Activated CD8-positive, alpha-beta memory T cell treated with anti-CD3 and anti-CD28 coated beads for 1 hour (primary cell): ENCODE data around the gene CCL16.

Experiments
- DNase-seq, 2 donors: peaks; one replicate each; pipeline ENCODE4 v3.0.0-alpha.2; 2020; ENCODE audit warnings: low read depth in 1 of 2; ENCODE audit errors: extremely low read depth in 1 of 2

CCL16 gene

GRCh38 chr17:35988164-35988563, 6.9 kb upstream of the CCL16 start:
- no peak for DNase-seq

- DNase-seq = no peak
These were observed 5.3 kb upstream of the CCL16 start, which contains the start of gene CCL14 for GRCh38 chr17:35986643-35987042. TSS of gene CCL14 (minus strand) at chr17:35986729. CDS start at chr17:35986649, 80 bp downstream.

- no peak for DNase-seq
These were observed 2.8 kb upstream of the CCL16 start for GRCh38 chr17:35984140-35984539.

GRCh38 chr17:35982409-35983191, 1.3 kb upstream of the CCL16 start:
- no peak for DNase-seq

GRCh38 chr17:35981908-35982330, 622 bp upstream of the CCL16 start:
- no peak for DNase-seq

GRCh38 chr17:35978346-35978745, 3.0 kb downstream of the CCL16 start:
- no peak for DNase-seq

- DNase-seq = no peak
These were observed 3.8 kb downstream of the CCL16 start for GRCh38 chr17:35977509-35977908.

GRCh38 chr17:35973333-35974260, 7.7 kb downstream of the CCL16 start:
- no peak for DNase-seq

- DNase-seq = no peak
These were observed 8.4 kb downstream of the CCL16 start for GRCh38 chr17:35972945-35973332.

- no peak for DNase-seq
These were observed 8.8 kb downstream of the CCL16 start for GRCh38 chr17:35972535-35972934.

GRCh38 chr17:35972066-35972465, 9.2 kb downstream of the CCL16 start:
- DNase-seq = no peak

- peak; percentile 46 to 54 for DNase-seq
These were observed 11.5 kb downstream of the CCL16 start for GRCh38 chr17:35969558-35970380.

- DNase-seq = no peak
These were observed 12.7 kb downstream of the CCL16 start for GRCh38 chr17:35968520-35969054.

- no peak for DNase-seq
These were observed 16.0 kb downstream of the CCL16 start for GRCh38 chr17:35965272-35965671.

- DNase-seq = no peak
These were observed 17.6 kb downstream of the CCL16 start for GRCh38 chr17:35963663-35964062.

GRCh38 chr17:35953720-35954119, 27.6 kb downstream of the CCL16 start:
- DNase-seq = no peak

GRCh38 chr17:35949401-35949800, 31.9 kb downstream of the CCL16 start:
- no peak for DNase-seq

GRCh38 chr17:35948092-35948491, 33.2 kb downstream of the CCL16 start:
- DNase-seq = no peak

- peak in 1 of 2 donors; percentile 16 for DNase-seq
These were observed 34.1 kb downstream of the CCL16 start for GRCh38 chr17:35947156-35947585.

- no peak for DNase-seq
These were observed 37.1 kb downstream of the CCL16 start for GRCh38 chr17:35944151-35944550.

GRCh38 chr17:35943537-35943936, 37.8 kb downstream of the CCL16 start, which contains the start of gene LYZL6:
TSS of gene LYZL6 (minus strand) at chr17:35943713. CDS start at chr17:35939356, 4,357 bp downstream.
- no peak for DNase-seq
